A673 (cell line): Measurements from ENCODE around the gene SEBOX. TPM values are rescaled to one million over a fixed set of nuclear protein-coding genes. Genes with fewer than 3 reads are reported as not detected.

Experiments used
- BruUV-seq: library from RNA; stranded (reverse); fragments of 400-500 nt; replicated peaks from 2 replicates; lab custom pipeline; 2021; lab: Mats Ljungman, UMichigan
- CTCF ChIA-PET: fragments of 300-600 bp; sonication (Branson Sonifier 250); formaldehyde crosslinking; loops from one replicate; lab custom pipeline; 2022; ENCODE audit warnings: antibody characterized with exemption; lab: Charles Lee
- POLR2A ChIA-PET: fragments of 300-600 bp; sonication (Branson Sonifier 250); formaldehyde crosslinking; loops from one replicate; lab custom pipeline; 2022; ENCODE audit warnings: antibody characterized with exemption; ENCODE audit not compliant: low non-redundant PET; lab: Charles Lee
- DNase-seq: peaks from one replicate; pipeline ENCODE4 v3.0.0-alpha.2; 2015; ENCODE audit warnings: low spot score
- H3K27ac ChIP-seq: fragments of 200-600 bp; sonication (generic); 2 replicates; pipeline ENCODE4 v1.5.1; 2016; ENCODE audit warnings: mixed run types, low read depth, mild to moderate bottlenecking, mixed read lengths, antibody characterized with exemption, low read length; ENCODE audit not compliant: poor library complexity, severe bottlenecking
- H3K27me3 ChIP-seq: fragments of 200-600 bp; sonication (generic); replicated peaks from 2 replicates; pipeline ENCODE4 v1.6.1; 2017; ENCODE audit warnings: mixed run types, low read depth, mild to moderate bottlenecking, mixed read lengths, antibody characterized with exemption, low read length; ENCODE audit not compliant: insufficient read depth, poor library complexity
- H3K36me3 ChIP-seq: fragments of 200-600 bp; sonication (generic); 2 replicates; pipeline ENCODE4 v1.6.1; 2016; ENCODE audit warnings: mixed run types, mild to moderate bottlenecking, mixed read lengths, antibody characterized with exemption, low read length; ENCODE audit not compliant: insufficient read depth, poor library complexity, severe bottlenecking
- H3K4me1 ChIP-seq: fragments of 200-600 bp; sonication (generic); 2 replicates; pipeline ENCODE4 v1.6.1; 2017; ENCODE audit warnings: mixed run types, mild to moderate bottlenecking, mixed read lengths, antibody characterized with exemption, low read length; ENCODE audit not compliant: insufficient read depth, poor library complexity, severe bottlenecking
- H3K4me3 ChIP-seq: fragments of 200-600 bp; sonication (generic); 2 replicates; pipeline ENCODE4 v1.5.1; 2016; ENCODE audit warnings: low read depth, mixed run types, mild to moderate bottlenecking, mixed read lengths, low read length; ENCODE audit not compliant: poor library complexity, severe bottlenecking
- H3K9me3 ChIP-seq: fragments of 200-600 bp; sonication (generic); 2 replicates; pipeline ENCODE4 v1.6.1; 2016; ENCODE audit warnings: mixed run types, low read depth, mild to moderate bottlenecking, mixed read lengths, antibody characterized with exemption, low read length; ENCODE audit not compliant: poor library complexity, severe bottlenecking
- CTCF ChIP-seq: fragments of 300-800, 200-600 bp; sonication (generic); conservative IDR thresholded peaks from 2 replicates; pipeline ENCODE4 v1.5.1; 2017; ENCODE audit warnings: low read depth, mild to moderate bottlenecking, antibody characterized with exemption, low read length, moderate library complexity, mixed read lengths
- EZH2 ChIP-seq: fragments of 200-600 bp; sonication (generic); IDR thresholded peaks from 2 replicates; pipeline ENCODE4 v1.6.1; 2017; ENCODE audit warnings: borderline replicate concordance, low read depth, mild to moderate bottlenecking, mixed read lengths, antibody characterized with exemption, low read length; ENCODE audit not compliant: poor library complexity, severe bottlenecking
- intact Hi-C: fragments of 100-400 bp; cut with micrococcal nuclease; formaldehyde crosslinking; loops from one replicate; pipeline ENCODE4 v1.10.0; 2022; ENCODE audit not compliant: unreplicated experiment
- total RNA-seq: library from RNA; stranded (reverse); gene quantifications from 2 replicates; pipeline ENCODE4 v1.2.3, GENCODE V29; 2021

The SEBOX gene
- total RNA-seq, 1 experiment from 2014 or later: not detected

GRCh38 chr17:28346199-28346580 lies 18.8 kb downstream of the SEBOX start:
- TSS peak; percentile 6 for BruUV-seq
- no peak for DNase-seq
- peaks cover 80% of the 10 kb centered on the region for H3K36me3 ChIP-seq

DNA sequence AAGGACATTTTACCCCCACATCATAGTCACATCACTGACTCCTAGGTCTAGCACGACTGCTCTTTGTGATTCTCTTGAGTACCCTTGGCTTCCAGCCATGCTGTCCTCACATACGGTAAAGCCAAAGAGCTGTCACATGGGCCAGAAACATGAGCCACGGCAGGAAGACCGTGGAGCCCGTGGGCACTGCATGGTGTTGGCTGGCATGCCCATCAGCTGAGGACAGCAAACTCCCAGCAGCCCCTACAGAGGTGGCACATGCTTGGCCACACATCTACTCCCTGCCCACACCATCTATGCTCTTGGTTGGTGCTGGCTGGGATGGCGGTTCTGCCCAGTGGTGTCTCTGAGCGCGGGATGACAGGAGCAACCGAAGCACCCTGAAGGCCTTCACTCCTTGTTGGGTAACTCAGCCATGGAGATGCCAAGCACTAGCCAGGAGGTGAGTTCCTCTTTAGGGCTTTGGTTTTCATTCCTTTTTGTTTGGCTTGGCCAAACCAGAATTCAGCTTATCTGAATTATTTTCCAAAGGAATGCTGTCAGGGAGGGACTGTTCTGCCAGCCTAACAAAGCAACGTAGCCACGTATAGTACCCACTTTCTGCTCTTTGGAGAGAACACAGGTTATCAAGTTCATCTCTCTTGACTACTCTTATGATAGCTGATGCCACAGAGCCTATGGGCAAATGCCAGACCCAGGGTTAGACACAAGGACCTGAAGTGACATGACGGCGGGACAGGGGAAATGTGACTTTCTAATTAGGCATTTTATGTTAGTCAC lies 19.4 kb downstream of the SEBOX start:
- Histone ChIP-seq H3K4me3 (no peak overlapping the region), H3K27ac (no peak overlapping the region), H3K27me3 (no peaks in the 10 kb centered on the region), H3K36me3 (peaks cover 76% of the 10 kb centered on the region), H3K4me1 (no peaks in the 10 kb centered on the region), H3K9me3 (no peaks in the 10 kb centered on the region)
- ChIA-PET POLR2A (interaction anchor here (0.6 to 1.0 kb wide), 2 partner anchors 10 to 23 kb away, joined by 3 read pairs; partner anchors contain the start of gene IFT20), CTCF (no interaction called here)
- intact Hi-C loops: no loop called here
- BruUV-seq: no TSS peak
- TF ChIP-seq CTCF (no peak), EZH2 (no peak)
- no peak for DNase-seq

More at GRCh38 chr17:28346199-28346580, 18.8 kb downstream of the SEBOX start:
- no peak overlapping the region for H3K27ac ChIP-seq
- no peaks in the 10 kb centered on the region for H3K9me3 ChIP-seq
- no peak overlapping the region for H3K4me3 ChIP-seq
- intact Hi-C loops: no loop called here
- POLR2A ChIA-PET: interaction anchor here (1.0 kb wide), 1 partner anchor 11 kb away, joined by 3 read pairs; the partner anchor contains the start of gene IFT20
- H3K4me1 ChIP-seq: no peaks in the 10 kb centered on the region
- no peaks in the 10 kb centered on the region for H3K27me3 ChIP-seq
- CTCF ChIA-PET: no interaction called here
- TF ChIP-seq EZH2 (no peak), CTCF (no peak)

DNA sequence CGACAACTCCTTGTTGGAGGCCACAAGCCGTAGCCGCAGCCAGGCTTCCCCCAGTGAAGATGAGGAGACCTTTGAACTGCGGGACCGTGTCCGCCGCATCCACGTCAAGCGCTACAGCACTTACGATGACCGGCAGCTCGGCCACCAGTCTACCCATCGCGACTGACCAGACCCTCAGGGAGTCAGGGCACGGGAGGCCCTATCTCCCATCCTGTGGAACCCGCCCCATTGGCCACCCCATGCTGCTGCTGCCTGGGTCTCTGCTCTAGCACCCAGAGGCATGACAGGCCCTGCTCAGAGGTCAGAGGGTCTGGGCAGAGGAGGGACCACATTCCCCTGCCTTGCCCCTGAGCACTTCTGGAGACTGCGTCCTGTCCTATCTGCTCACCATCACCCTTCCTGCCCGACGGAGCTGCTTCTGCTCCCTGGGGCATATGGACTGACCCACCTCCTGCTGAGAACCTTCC lies 20.5 kb downstream of the SEBOX start:
- no peak overlapping the region for H3K4me3 ChIP-seq
- no TSS peak for BruUV-seq
- CTCF ChIA-PET: no interaction called here
- POLR2A ChIA-PET: no interaction called here
- intact Hi-C loops: no loop called here
- no peak for DNase-seq
- no peaks in the 10 kb centered on the region for H3K27me3 ChIP-seq
- TF ChIP-seq EZH2 (no peak), CTCF (no peak)
- peaks cover 69% of the 10 kb centered on the region for H3K36me3 ChIP-seq
- H3K27ac ChIP-seq: no peak overlapping the region
- H3K9me3 ChIP-seq: no peaks in the 10 kb centered on the region
- no peaks in the 10 kb centered on the region for H3K4me1 ChIP-seq
